Stimulated activated memory B cell treated with anti-CD40 and anti-IgM and Interleukin-4, amounts not matched to agents 10 μg/mL and 1 μg/mL and 100 μg/mL, for 72 hours (primary cell): ENCODE measurements around the gene INSM1.

Experiments used
- ATAC-seq: fragments of 150-1000 bp; cut with Tn5 transposase; 2 replicates; pipeline ENCODE4 v1.10.0; 2021
- H3K27ac Mint-ChIP-seq: one replicate; pipeline ENCODE4 v1.8.0; 2022; ENCODE audit warnings: mild to moderate bottlenecking, mixed read lengths
- H3K27me3 Mint-ChIP-seq: one replicate; pipeline ENCODE4 v1.8.0; 2022; ENCODE audit warnings: mixed read lengths
- H3K36me3 Mint-ChIP-seq: one replicate; pipeline ENCODE4 v1.8.0; 2022; ENCODE audit warnings: mixed read lengths
- H3K4me1 Mint-ChIP-seq: one replicate; pipeline ENCODE4 v1.8.0; 2022; ENCODE audit warnings: mixed read lengths
- H3K4me3 Mint-ChIP-seq: one replicate; pipeline ENCODE4 v1.8.0; 2022; ENCODE audit warnings: mild to moderate bottlenecking, moderate library complexity, mixed read lengths
- H3K9me3 Mint-ChIP-seq: one replicate; pipeline ENCODE4 v1.8.0; 2022; ENCODE audit warnings: mixed read lengths

INSM1 gene

DNA sequence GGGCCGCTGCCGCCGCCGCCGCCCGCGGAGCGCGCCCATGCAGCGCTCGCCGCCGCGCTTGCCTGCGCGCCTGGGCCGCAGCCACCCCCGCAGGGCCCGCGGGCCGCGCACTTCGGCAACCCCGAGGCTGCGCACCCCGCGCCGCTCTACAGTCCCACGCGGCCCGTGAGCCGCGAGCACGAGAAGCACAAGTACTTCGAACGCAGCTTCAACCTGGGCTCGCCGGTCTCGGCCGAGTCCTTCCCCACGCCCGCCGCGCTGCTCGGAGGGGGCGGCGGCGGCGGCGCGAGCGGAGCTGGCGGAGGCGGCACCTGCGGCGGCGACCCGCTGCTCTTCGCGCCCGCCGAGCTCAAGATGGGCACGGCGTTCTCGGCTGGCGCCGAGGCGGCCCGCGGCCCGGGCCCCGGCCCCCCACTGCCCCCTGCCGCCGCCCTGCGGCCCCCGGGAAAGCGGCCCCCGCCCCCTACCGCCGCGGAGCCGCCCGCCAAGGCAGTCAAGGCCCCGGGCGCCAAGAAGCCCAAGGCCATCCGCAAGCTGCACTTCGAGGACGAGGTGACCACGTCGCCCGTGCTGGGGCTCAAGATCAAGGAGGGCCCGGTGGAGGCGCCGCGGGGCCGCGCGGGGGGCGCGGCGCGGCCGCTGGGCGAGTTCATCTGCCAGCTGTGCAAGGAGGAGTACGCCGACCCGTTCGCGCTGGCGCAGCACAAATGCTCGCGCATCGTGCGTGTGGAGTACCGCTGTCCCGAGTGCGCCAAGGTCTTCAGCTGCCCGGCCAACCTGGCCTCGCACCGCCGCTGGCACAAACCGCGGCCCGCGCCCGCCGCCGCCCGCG lies 730 bp downstream of the INSM1 start:
- Mint-ChIP-seq H3K4me1 (peaks cover 19% of the 10 kb centered on the region), H3K9me3 (no peaks in the 10 kb centered on the region), H3K4me3 (peak overlapping the region; percentile 59), H3K27me3 (peaks cover 80% of the 10 kb centered on the region), H3K36me3 (no peaks in the 10 kb centered on the region), H3K27ac (no peak overlapping the region)
- ATAC-seq, result peak; percentile 29

DNA sequence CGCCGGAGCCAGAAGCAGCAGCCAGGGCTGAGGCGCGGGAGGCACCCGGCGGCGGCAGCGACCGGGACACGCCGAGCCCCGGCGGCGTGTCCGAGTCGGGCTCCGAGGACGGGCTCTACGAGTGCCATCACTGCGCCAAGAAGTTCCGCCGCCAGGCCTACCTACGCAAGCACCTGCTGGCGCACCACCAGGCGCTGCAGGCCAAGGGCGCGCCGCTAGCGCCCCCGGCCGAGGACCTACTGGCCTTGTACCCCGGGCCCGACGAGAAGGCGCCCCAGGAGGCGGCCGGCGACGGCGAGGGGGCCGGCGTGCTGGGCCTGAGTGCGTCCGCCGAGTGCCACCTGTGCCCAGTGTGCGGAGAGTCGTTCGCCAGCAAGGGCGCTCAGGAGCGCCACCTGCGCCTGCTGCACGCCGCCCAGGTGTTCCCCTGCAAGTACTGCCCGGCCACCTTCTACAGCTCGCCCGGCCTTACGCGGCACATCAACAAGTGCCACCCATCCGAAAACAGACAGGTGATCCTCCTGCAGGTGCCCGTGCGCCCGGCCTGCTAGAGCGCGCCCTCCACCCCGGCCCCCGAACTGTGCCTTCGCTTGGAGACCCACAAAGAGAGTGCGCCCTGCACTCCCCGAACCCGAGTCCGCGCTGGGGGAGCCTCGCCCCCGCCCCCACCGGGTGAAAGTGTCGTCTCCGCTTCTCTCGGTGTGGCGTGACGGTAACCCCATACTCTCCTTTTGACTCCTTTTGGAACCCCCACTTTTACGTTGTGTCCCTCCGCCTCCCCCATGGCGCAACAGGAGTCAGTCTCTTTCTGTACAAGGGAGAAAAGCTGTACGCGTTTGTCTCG lies 1.6 kb downstream of the INSM1 start:
- H3K4me3 Mint-ChIP-seq, result peak overlapping the region; percentile 62
- ATAC-seq, result peak; percentile 48
- H3K9me3 Mint-ChIP-seq, result no peaks in the 10 kb centered on the region
- no peak overlapping the region for H3K27ac Mint-ChIP-seq
- H3K36me3 Mint-ChIP-seq, result no peaks in the 10 kb centered on the region
- H3K27me3 Mint-ChIP-seq, result peaks cover 78% of the 10 kb centered on the region
- peaks cover 13% of the 10 kb centered on the region for H3K4me1 Mint-ChIP-seq

DNA sequence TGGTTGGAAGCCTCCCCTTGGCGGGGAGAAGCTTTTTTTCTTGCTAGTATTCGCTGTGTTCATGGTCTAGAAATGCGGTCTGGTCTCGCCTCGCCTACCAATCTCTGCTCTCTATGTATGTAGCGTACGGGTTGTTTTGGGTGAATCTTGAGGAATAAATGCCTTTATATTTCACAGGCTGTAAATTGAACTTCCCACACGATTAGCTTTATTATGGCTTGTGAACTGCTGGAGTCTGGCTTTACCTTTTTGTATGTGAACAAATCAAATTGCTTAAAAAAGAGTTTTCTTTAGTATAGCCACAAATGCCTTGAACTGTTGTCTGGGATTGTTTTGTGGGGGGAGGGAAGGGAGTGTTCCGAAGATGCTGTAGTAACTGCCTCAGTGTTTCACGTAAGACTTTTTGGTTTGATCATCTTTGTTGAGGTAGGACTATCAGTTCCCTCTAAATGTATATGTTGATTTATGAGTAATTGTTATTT lies 2.2 kb downstream of the INSM1 start:
- peaks cover 74% of the 10 kb centered on the region for H3K27me3 Mint-ChIP-seq
- ATAC-seq, result no peak
- H3K4me1 Mint-ChIP-seq, result peaks cover 13% of the 10 kb centered on the region
- H3K36me3 Mint-ChIP-seq, result no peaks in the 10 kb centered on the region
- H3K9me3 Mint-ChIP-seq, result no peaks in the 10 kb centered on the region
- peak overlapping the region; percentile 62 for H3K4me3 Mint-ChIP-seq
- H3K27ac Mint-ChIP-seq, result no peak overlapping the region

DNA sequence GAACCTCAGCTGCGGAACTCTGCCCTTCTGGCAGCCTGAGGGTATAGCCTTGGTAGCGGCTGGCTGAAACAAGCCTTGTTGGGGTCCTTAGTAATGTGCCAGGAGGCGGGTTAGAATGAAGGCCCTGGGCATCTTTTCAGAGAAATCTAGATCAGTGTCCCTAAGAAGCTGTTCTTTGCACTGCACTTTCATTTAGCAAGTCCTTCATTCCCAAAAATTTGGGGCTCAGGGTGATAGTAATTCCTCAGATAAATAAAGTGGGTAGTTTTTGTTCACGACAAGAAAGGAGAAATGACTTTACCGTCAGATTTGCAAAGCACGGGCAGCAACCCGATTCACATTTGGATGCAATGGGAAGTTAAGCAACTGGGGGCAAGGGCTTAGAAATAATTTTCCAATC lies 3.2 kb downstream of the INSM1 start:
- Mint-ChIP-seq H3K36me3 (no peaks in the 10 kb centered on the region), H3K27ac (no peak overlapping the region), H3K27me3 (peaks cover 74% of the 10 kb centered on the region), H3K4me3 (no peak overlapping the region), H3K9me3 (no peaks in the 10 kb centered on the region), H3K4me1 (peaks cover 13% of the 10 kb centered on the region)
- ATAC-seq, result no peak

DNA sequence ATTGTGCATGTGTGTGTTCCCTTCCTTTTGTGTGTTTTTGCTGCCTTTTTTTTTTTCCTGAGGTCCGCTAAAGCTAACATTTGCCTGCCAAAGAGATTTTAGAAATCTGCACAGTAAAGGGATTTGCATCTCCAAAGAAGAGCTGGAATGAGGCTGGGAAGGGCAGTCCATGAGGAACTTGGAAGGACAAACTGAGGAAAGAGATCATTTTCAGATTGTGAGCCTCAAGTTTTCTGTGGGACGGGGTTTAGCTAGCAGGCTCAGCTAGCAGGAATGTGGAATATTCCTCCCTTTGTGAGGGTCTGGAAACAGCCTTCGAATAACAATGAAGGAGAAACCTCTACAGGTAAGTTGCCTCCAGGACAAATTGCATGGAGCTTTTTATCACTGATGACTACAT lies 3.8 kb downstream of the INSM1 start:
- peaks cover 71% of the 10 kb centered on the region for H3K27me3 Mint-ChIP-seq
- no peaks in the 10 kb centered on the region for H3K36me3 Mint-ChIP-seq
- H3K4me3 Mint-ChIP-seq, result no peak overlapping the region
- H3K4me1 Mint-ChIP-seq, result peaks cover 13% of the 10 kb centered on the region
- H3K27ac Mint-ChIP-seq, result no peak overlapping the region
- H3K9me3 Mint-ChIP-seq, result no peaks in the 10 kb centered on the region
- ATAC-seq, result no peak

DNA sequence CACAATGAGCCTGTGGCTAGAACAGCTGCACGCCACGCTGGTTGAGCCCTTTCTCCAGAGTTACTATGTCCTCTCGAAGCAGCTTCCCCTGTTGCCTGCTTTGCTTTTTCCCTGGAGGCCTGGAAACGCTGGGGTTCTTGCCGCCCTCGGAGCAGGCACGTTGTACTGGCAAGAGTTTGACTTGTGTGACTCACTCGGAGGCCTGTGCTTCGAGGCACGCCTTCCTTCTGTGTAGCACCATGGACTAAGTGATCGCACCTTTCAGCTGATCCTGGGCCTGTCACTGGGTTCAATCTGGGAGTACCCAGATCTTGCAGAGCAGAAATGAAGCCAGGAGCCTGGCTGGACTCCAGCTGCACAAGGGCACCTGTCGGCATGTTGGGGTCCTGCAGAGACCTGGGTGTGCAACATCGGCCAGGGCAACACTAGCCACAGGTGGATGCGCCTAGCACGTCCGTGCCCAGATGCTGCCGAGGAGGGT lies 5.2 kb downstream of the INSM1 start:
- Mint-ChIP-seq H3K4me1 (peaks cover 8% of the 10 kb centered on the region), H3K36me3 (no peaks in the 10 kb centered on the region), H3K27me3 (peaks cover 61% of the 10 kb centered on the region), H3K9me3 (no peaks in the 10 kb centered on the region), H3K4me3 (no peak overlapping the region), H3K27ac (no peak overlapping the region)
- no peak for ATAC-seq

DNA sequence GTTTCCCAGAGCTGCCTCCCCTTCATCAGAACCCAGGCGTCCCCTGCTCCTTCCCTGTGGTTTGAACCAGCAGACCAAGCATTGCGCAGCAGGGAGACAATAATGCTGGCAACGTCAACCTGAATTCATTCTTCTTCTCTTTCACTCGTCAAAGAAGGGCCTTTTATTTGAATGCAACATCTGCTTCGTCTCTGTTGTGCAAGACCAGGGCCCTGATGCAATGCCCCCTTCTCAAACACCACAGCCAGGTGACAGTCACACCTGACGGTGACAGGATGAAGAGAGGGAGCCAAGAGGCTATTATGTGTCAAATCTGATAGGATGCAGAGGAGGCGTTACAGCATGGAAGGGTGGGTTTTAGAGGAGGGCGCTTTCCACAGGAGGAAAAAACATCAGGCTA lies 8.0 kb downstream of the INSM1 start:
- H3K4me1 Mint-ChIP-seq, result no peaks in the 10 kb centered on the region
- no peak overlapping the region for H3K27ac Mint-ChIP-seq
- H3K9me3 Mint-ChIP-seq, result peaks cover under 1% of the 10 kb centered on the region
- no peaks in the 10 kb centered on the region for H3K36me3 Mint-ChIP-seq
- ATAC-seq, result no peak
- no peak overlapping the region for H3K4me3 Mint-ChIP-seq
- H3K27me3 Mint-ChIP-seq, result peaks cover 49% of the 10 kb centered on the region

DNA sequence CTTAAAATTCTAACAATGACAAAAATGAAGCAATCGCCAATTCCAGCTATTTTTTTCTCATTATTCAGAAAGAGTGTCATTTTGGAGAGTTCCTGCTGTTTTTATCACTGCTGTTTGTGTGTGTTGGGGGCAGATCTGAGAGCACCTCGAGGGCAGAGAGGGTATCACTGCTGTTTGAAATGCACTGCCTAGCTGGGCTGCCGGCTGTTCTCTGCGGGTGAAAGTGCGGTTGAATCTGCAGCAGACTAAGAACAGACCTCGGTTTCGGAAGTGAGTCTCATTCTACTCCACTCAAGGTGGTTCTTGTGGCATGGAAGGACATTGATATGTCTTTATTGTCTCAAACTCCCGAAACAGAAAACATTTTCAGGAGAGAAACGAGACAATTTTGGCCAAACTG lies 18.3 kb downstream of the INSM1 start:
- H3K36me3 Mint-ChIP-seq, result no peaks in the 10 kb centered on the region
- no peak for ATAC-seq
- peaks cover 17% of the 10 kb centered on the region for H3K27me3 Mint-ChIP-seq
- H3K27ac Mint-ChIP-seq, result no peak overlapping the region
- H3K9me3 Mint-ChIP-seq, result no peaks in the 10 kb centered on the region
- no peak overlapping the region for H3K4me3 Mint-ChIP-seq
- no peaks in the 10 kb centered on the region for H3K4me1 Mint-ChIP-seq

DNA sequence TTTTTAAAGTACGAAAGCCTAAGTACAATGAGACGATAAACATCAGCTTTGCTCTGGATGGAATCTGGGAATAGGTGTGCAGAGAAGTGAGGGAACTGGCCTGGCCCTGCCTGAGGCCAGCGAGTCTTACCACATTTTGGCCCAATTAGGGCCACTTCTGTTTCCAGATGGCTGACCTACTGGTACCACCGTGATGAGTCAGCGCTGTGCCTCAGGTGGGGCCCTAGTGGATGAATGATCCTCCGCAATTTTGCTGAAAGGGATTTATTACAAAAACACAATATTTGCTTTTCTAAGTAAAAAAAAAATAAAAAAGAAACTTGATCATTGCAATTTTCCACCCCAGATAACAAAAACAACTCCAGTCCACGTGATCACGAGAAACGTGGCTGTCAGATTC lies 22.5 kb downstream of the INSM1 start:
- Mint-ChIP-seq H3K4me3 (no peak overlapping the region), H3K27ac (no peak overlapping the region), H3K36me3 (peaks cover 12% of the 10 kb centered on the region), H3K9me3 (no peaks in the 10 kb centered on the region), H3K4me1 (no peaks in the 10 kb centered on the region), H3K27me3 (no peaks in the 10 kb centered on the region)
- ATAC-seq, result no peak

DNA sequence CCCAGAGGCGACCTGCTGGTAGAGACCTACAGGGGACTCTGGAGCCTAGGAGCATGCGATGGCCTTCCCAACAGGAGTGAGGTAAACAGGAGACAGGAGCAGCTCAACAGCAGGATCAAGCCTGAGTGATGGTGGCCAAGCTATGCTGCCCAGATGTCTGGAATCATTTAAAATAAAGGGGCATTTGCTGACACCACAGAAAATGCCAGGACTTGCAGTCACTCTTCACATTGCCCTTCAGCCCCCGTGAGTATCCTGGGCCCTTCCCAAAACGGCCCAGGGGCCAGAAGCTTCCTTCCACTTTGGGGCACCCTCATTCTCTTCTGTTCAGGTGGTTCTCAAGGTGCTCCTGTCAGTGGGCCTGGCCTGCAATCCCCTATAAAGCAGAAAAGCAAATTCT lies 23.2 kb downstream of the INSM1 start:
- no peak overlapping the region for H3K27ac Mint-ChIP-seq
- no peak overlapping the region for H3K4me3 Mint-ChIP-seq
- H3K4me1 Mint-ChIP-seq, result no peaks in the 10 kb centered on the region
- no peaks in the 10 kb centered on the region for H3K27me3 Mint-ChIP-seq
- no peak for ATAC-seq
- peaks cover 16% of the 10 kb centered on the region for H3K36me3 Mint-ChIP-seq
- no peaks in the 10 kb centered on the region for H3K9me3 Mint-ChIP-seq

DNA sequence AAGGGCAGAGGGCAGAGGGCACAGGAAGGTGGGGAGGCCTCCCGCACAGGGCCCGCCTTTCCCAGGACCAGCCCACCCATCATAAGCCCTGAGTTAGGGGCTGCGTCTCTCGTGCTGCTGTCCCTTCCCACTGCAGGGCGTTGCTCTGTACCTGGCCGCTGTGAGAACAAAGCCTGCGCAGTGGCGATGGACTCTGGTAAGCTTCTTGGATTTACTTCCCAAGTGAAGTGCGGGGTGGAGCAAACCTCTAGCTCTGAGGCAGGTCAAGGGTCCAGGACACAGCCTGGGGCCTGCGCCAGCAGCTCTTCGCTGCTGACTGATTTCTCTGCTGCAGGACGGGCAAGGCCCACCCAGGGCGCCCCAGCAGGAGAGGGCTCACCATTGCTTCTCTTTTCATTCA lies 23.9 kb downstream of the INSM1 start:
- Mint-ChIP-seq H3K27me3 (no peaks in the 10 kb centered on the region), H3K27ac (no peak overlapping the region), H3K4me3 (no peak overlapping the region), H3K4me1 (no peaks in the 10 kb centered on the region), H3K36me3 (peaks cover 18% of the 10 kb centered on the region), H3K9me3 (no peaks in the 10 kb centered on the region)
- ATAC-seq, result no peak

DNA sequence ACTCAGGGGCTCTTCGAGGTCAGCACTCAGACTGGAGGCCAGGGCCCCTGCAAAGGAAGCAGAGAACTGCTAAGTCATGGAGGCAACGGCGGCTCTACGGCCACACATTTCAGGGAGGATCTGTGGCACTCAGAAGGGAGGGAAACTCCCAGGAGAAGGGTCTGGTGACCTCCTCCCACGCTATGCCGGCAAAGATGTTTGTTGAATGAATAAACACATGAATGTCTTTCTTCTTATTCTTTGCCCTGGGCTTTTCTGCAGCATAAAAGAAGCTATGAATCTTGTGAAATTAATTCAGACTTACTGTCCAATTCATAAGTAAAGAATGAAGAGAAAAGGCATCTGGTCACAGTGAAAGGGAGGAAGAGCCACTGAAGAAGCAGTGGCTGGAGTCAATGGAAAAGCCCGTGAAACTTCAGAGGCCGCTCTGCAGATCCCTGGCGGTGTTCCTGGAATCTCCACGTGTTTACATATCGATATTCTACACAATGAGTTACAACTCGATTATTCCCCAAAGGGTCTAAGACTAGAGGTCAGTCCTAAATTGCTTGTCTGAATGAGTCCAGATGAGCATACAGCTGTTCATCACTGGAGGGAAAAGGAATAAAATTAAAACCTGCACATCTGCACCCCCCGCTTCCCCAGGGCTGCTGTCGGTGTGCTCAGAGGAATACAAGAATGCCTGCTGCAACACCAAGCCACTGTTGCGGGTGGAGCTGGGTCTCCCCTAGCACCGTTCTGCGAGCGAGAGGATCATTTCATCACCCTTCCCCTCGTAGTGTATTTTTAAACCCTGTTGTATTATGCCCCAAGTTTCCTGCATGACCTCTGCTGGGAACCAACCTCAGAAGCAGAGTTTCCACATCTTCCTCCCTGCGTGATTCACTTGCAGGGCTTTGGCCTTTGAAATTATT lies 25.6 kb downstream of the INSM1 start:
- Mint-ChIP-seq H3K9me3 (no peaks in the 10 kb centered on the region), H3K4me1 (no peaks in the 10 kb centered on the region), H3K27ac (no peak overlapping the region), H3K36me3 (peaks cover 19% of the 10 kb centered on the region), H3K4me3 (no peak overlapping the region), H3K27me3 (no peaks in the 10 kb centered on the region)
- ATAC-seq, result no peak

DNA sequence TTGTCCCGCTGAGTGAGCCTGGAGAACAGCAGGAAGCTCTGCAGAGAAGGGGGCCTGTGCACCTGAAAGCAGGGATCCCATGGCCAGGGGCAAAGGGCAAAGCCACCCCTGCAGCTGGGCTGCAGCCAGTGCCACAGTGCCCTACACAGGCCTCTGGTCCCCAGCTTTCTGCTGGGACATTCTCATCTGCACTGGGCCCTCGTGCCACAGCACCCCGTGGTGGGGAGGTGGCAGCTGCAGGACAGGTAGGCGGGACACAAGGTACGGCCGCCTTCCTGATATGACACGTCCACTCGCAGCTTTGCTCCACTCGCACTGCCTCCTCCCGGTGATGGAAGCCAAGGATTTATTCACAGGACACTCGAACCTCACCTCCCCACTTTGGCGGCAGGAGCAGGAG lies 27.2 kb downstream of the INSM1 start:
- ATAC-seq, result no peak
- Mint-ChIP-seq H3K27me3 (no peaks in the 10 kb centered on the region), H3K4me1 (no peaks in the 10 kb centered on the region), H3K27ac (no peak overlapping the region), H3K9me3 (no peaks in the 10 kb centered on the region), H3K36me3 (peaks cover 33% of the 10 kb centered on the region), H3K4me3 (no peak overlapping the region)

DNA sequence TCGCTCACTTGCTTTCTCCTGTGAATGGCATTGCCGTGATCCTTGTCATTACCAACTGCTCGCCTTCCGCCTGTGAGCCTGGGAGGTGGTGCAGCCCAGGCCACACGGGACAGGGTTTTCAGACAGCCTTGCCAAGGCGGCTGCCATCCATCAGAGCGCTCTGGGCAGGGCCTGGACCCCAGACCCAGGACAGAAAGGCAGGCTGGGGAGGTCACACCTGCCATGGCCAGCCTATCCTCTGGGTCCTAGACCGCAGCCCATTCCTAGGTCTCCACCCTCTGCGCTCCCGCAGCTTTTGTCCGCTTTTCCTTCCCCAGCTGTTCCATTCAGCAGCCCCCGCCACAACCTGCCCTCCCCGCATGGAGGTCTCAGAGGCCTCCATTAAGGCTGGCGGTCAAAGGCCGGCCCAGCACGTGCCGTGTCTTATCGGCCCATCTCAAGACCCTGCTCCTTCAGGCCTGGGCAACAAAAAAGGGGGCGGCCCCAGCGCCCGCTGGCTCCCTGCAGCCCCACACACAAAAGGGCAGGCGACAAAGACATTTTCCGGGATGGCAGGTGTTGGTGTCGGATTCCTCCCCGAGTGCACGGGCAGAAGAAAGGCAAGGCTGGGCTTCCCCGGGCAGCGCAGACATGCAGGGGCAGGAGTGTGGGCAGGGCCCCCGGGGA lies 28.1 kb downstream of the INSM1 start:
- Mint-ChIP-seq H3K27me3 (no peaks in the 10 kb centered on the region), H3K4me1 (no peaks in the 10 kb centered on the region), H3K27ac (no peak overlapping the region), H3K4me3 (no peak overlapping the region), H3K9me3 (no peaks in the 10 kb centered on the region), H3K36me3 (peaks cover 34% of the 10 kb centered on the region)
- ATAC-seq, result peak; percentile 29
